NK-92 (cell line): ENCODE measurements around the gene NRCAM.
"Not testable (repeated sequence)": the region's sequence is repeated elsewhere in the genome, so short reads cannot be mapped to it uniquely, and the experiment has no call there.

Experiments
- DNase-seq: peaks from one replicate; lab custom pipeline; 2025; ENCODE audit not compliant: unreplicated experiment; lab: John Stamatoyannopoulos, UW

NRCAM gene

GRCh38 chr7:108404509-108405420 is 51.5 kb downstream of the NRCAM start:
- DNase-seq = no peak

- no peak for DNase-seq
Measured at GRCh38 chr7:108403597-108404217, 52.5 kb downstream of the NRCAM start.

- no peak for DNase-seq
Measured at GRCh38 chr7:108402865-108403264, 53.4 kb downstream of the NRCAM start.

GRCh38 chr7:108396080-108396479 is 60.2 kb downstream of the NRCAM start:
- no peak for DNase-seq

- no peak for DNase-seq
Measured at GRCh38 chr7:108395426-108395825, 60.8 kb downstream of the NRCAM start.

- not testable (repeated sequence) for DNase-seq
Measured at GRCh38 chr7:108393097-108393496, 63.1 kb downstream of the NRCAM start.

GRCh38 chr7:108387686-108388085 is 68.5 kb downstream of the NRCAM start:
- DNase-seq = not testable (repeated sequence)

GRCh38 chr7:108385834-108386422 is 70.3 kb downstream of the NRCAM start:
- no peak for DNase-seq

- DNase-seq = no peak
Measured at GRCh38 chr7:108384716-108385483, 71.3 kb downstream of the NRCAM start.

- DNase-seq = no peak
Measured at GRCh38 chr7:108382932-108383331, 73.3 kb downstream of the NRCAM start.

- no peak for DNase-seq
Measured at GRCh38 chr7:108380517-108380916, 75.7 kb downstream of the NRCAM start.

- DNase-seq = no peak
Measured at GRCh38 chr7:108376206-108376605, 80.0 kb downstream of the NRCAM start.

GRCh38 chr7:108375668-108376067 is 80.6 kb downstream of the NRCAM start:
- no peak for DNase-seq

GRCh38 chr7:108374899-108375298 is 81.3 kb downstream of the NRCAM start:
- DNase-seq = no peak

GRCh38 chr7:108372618-108373017 is 83.6 kb downstream of the NRCAM start:
- no peak for DNase-seq

GRCh38 chr7:108370616-108371015 is 85.6 kb downstream of the NRCAM start:
- DNase-seq = no peak

- DNase-seq = no peak
Measured at GRCh38 chr7:108368466-108368865, 87.8 kb downstream of the NRCAM start.

GRCh38 chr7:108367946-108368345 is 88.3 kb downstream of the NRCAM start:
- no peak for DNase-seq

GRCh38 chr7:108367314-108367713 is 88.9 kb downstream of the NRCAM start:
- no peak for DNase-seq

- DNase-seq = no peak
Measured at GRCh38 chr7:108363659-108364058, 92.6 kb downstream of the NRCAM start.
